ENCODE results near the gene EFS.

DNA sequence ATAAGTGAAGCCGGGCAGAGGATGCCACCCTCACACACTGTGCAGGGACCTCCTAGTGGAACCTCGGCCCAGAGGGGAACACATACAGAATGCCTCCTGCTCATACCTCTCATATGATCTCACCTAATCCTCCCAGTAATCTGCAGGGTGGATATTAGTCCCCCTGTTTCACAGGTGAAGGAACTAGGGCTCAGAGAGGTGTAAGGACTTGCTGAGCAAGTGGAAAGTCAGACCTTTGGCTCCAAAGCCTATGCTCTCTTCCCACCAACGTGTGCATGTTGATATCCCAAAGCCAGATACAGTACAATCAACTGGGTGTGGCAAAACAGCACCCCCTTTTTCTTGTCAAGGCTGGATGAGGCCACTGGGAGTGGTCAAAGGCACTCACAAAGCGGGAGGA lies 38.9 kb upstream of the EFS start:
- TF ChIP-seq, protein P1, sequence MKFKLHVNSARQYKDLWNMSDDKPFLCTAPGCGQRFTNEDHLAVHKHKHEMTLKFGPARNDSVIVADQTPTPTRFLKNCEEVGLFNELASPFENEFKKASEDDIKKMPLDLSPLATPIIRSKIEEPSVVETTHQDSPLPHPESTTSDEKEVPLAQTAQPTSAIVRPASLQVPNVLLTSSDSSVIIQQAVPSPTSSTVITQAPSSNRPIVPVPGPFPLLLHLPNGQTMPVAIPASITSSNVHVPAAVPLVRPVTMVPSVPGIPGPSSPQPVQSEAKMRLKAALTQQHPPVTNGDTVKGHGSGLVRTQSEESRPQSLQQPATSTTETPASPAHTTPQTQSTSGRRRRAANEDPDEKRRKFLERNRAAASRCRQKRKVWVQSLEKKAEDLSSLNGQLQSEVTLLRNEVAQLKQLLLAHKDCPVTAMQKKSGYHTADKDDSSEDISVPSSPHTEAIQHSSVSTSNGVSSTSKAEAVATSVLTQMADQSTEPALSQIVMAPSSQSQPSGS (tag by site-specific recombination; IDR thresholded peaks at IDR 0.05; ENCODE audit: low read depth), result no peak
- no peak for TF ChIP-seq ZNF776 (tag by site-specific recombination; IDR thresholded peaks at IDR 0.05; ENCODE audit: borderline replicate concordance)
